ENCODE results near the gene USP6NL. TPM values are rescaled to one million over a fixed set of nuclear protein-coding genes. Genes with fewer than 3 reads are reported as not detected.
"Not testable (repeated sequence)": the region's sequence is repeated elsewhere in the genome, so short reads cannot be mapped to it uniquely, and the experiment has no call there.

Gene USP6NL
- total RNA-seq, 1 experiment from 2014 or later = 27.5 TPM

- no peak for TF ChIP-seq CTCF (IDR thresholded peaks at IDR 0.05; ENCODE audit: unreplicated experiment)
- Mint-ChIP-seq H3K4me1 (ENCODE audit: low read depth, unreplicated experiment) (no peaks in the 10 kb centered on the region), H3K27me3 (ENCODE audit: unreplicated experiment) (no peaks in the 10 kb centered on the region), H3K27ac (ENCODE audit: unreplicated experiment) (no peak overlapping the region), H3K4me3 (ENCODE audit: low read depth, unreplicated experiment) (no peak overlapping the region), H3K36me3 (ENCODE audit: insufficient read depth, unreplicated experiment) (no peaks in the 10 kb centered on the region), H3K9me3 (ENCODE audit: low read depth, unreplicated experiment) (no peaks in the 10 kb centered on the region)
- intact Hi-C loops (cut with micrococcal nuclease; ENCODE audit: unreplicated experiment) = no loop called here
- DNase-seq = no peak
- BruUV-seq (replicated peaks) = no TSS peak
- CTCF ChIA-PET = no interaction called here
These were observed 25.4 kb upstream of the USP6NL start for GRCh38 chr10:11636697-11637303.

GRCh38 chr10:11631890-11632587, 20.6 kb upstream of the USP6NL start:
- Mint-ChIP-seq H3K4me1 (ENCODE audit: low read depth, unreplicated experiment) (no peaks in the 10 kb centered on the region), H3K36me3 (ENCODE audit: insufficient read depth, unreplicated experiment) (no peaks in the 10 kb centered on the region), H3K27me3 (ENCODE audit: unreplicated experiment) (no peaks in the 10 kb centered on the region), H3K27ac (ENCODE audit: unreplicated experiment) (no peak overlapping the region), H3K4me3 (ENCODE audit: low read depth, unreplicated experiment) (no peak overlapping the region), H3K9me3 (ENCODE audit: low read depth, unreplicated experiment) (no peaks in the 10 kb centered on the region)
- no TSS peak for BruUV-seq (replicated peaks)
- no peak for DNase-seq
- CTCF ChIA-PET = no interaction called here
- TF ChIP-seq CTCF (IDR thresholded peaks at IDR 0.05; ENCODE audit: unreplicated experiment) = no peak
- intact Hi-C loops (cut with micrococcal nuclease; ENCODE audit: unreplicated experiment) = no loop called here

- Mint-ChIP-seq H3K27me3 (ENCODE audit: unreplicated experiment) (no peaks in the 10 kb centered on the region), H3K4me1 (ENCODE audit: low read depth, unreplicated experiment) (no peaks in the 10 kb centered on the region), H3K27ac (ENCODE audit: unreplicated experiment) (no peak overlapping the region), H3K9me3 (ENCODE audit: low read depth, unreplicated experiment) (no peaks in the 10 kb centered on the region), H3K36me3 (ENCODE audit: insufficient read depth, unreplicated experiment) (no peaks in the 10 kb centered on the region), H3K4me3 (ENCODE audit: low read depth, unreplicated experiment) (no peak overlapping the region)
- no peak for TF ChIP-seq CTCF (IDR thresholded peaks at IDR 0.05; ENCODE audit: unreplicated experiment)
- intact Hi-C loops (cut with micrococcal nuclease; ENCODE audit: unreplicated experiment) = no loop called here
- no peak for DNase-seq
- CTCF ChIA-PET = no interaction called here
- BruUV-seq (replicated peaks) = no TSS peak
These were observed 19.8 kb upstream of the USP6NL start for GRCh38 chr10:11631291-11631690.

- no peaks in the 10 kb centered on the region for H3K27me3 Mint-ChIP-seq (ENCODE audit: unreplicated experiment)
- intact Hi-C loops (cut with micrococcal nuclease; ENCODE audit: unreplicated experiment) = no loop called here
- H3K27ac Mint-ChIP-seq (ENCODE audit: unreplicated experiment) = no peak overlapping the region
- CTCF ChIA-PET = no interaction called here
- no peaks in the 10 kb centered on the region for H3K9me3 Mint-ChIP-seq (ENCODE audit: low read depth, unreplicated experiment)
- H3K36me3 Mint-ChIP-seq (ENCODE audit: insufficient read depth, unreplicated experiment) = no peaks in the 10 kb centered on the region
- TF ChIP-seq CTCF (IDR thresholded peaks at IDR 0.05; ENCODE audit: unreplicated experiment) = no peak
- no peaks in the 10 kb centered on the region for H3K4me1 Mint-ChIP-seq (ENCODE audit: low read depth, unreplicated experiment)
- BruUV-seq (replicated peaks) = no TSS peak
- no peak overlapping the region for H3K4me3 Mint-ChIP-seq (ENCODE audit: low read depth, unreplicated experiment)
- DNase-seq = no peak
These were observed 18.3 kb upstream of the USP6NL start for GRCh38 chr10:11629731-11630130.

GRCh38 chr10:11627941-11628340, 16.5 kb upstream of the USP6NL start:
- H3K4me3 Mint-ChIP-seq (ENCODE audit: low read depth, unreplicated experiment); BruUV-seq (replicated peaks); H3K36me3 Mint-ChIP-seq (ENCODE audit: insufficient read depth, unreplicated experiment); H3K4me1 Mint-ChIP-seq (ENCODE audit: low read depth, unreplicated experiment); intact Hi-C loops (cut with micrococcal nuclease; ENCODE audit: unreplicated experiment); H3K9me3 Mint-ChIP-seq (ENCODE audit: low read depth, unreplicated experiment); H3K27me3 Mint-ChIP-seq (ENCODE audit: unreplicated experiment); H3K27ac Mint-ChIP-seq (ENCODE audit: unreplicated experiment); DNase-seq: not testable (repeated sequence)
- CTCF ChIA-PET = interaction anchor here (0.6 kb wide), 1 partner anchor 320 kb away, joined by 6 read pairs; no protein-coding TSS in a partner anchor

Data from Calu3 (cell line).